Measurements from ENCODE around the gene HIGD2B.
"Not testable (repeated sequence)": the region's sequence is repeated elsewhere in the genome, so short reads cannot be mapped to it uniquely, and the experiment has no call there.

GRCh38 chr15:72629068-72629570, 56.9 kb downstream of the HIGD2B start:
- not testable (repeated sequence) for TF ChIP-seq POLR2A, CTCF (IDR thresholded peaks at IDR 0.05)
